NCI-H2171 treated with DMSO at 0.1 percent for 48 hours (cell line): ENCODE data around the gene RBBP9.
"Not testable (repeated sequence)": the region's sequence is repeated elsewhere in the genome, so short reads cannot be mapped to it uniquely, and the experiment has no call there.

Experiments
- DNase-seq: peaks from one replicate; lab custom pipeline; 2025; lab: John Stamatoyannopoulos, UW

RBBP9 gene

GRCh38 chr20:18496740-18497592 lies at the start of gene RBBP9:
Gene RBBP9 (minus strand): TSS chr20:18497225. CDS start chr20:18497167, 58 bp downstream.
- peak; percentile 92 for DNase-seq

GRCh38 chr20:18545566-18545965 lies 48.5 kb upstream of the RBBP9 start:
- no peak for DNase-seq

- no peak for DNase-seq
Measured at GRCh38 chr20:18543932-18544331, 46.9 kb upstream of the RBBP9 start.

- DNase-seq = no peak
Measured at GRCh38 chr20:18543216-18543615, 46.2 kb upstream of the RBBP9 start.

- DNase-seq = no peak
Measured at GRCh38 chr20:18541741-18542140, 44.7 kb upstream of the RBBP9 start.

GRCh38 chr20:18537651-18538050 lies 40.6 kb upstream of the RBBP9 start:
- no peak for DNase-seq

- DNase-seq = no peak
Measured at GRCh38 chr20:18533978-18534644, 37.1 kb upstream of the RBBP9 start.

- DNase-seq = no peak
Measured at GRCh38 chr20:18533491-18533890, 36.5 kb upstream of the RBBP9 start.

GRCh38 chr20:18532626-18533025 lies 35.6 kb upstream of the RBBP9 start:
- DNase-seq = no peak

GRCh38 chr20:18529041-18529440 lies 32.0 kb upstream of the RBBP9 start:
- DNase-seq = no peak

GRCh38 chr20:18527836-18528235 lies 30.8 kb upstream of the RBBP9 start:
- no peak for DNase-seq

- DNase-seq = no peak
Measured at GRCh38 chr20:18527339-18527738, 30.3 kb upstream of the RBBP9 start.

- not testable (repeated sequence) for DNase-seq
Measured at GRCh38 chr20:18526761-18527160, 29.7 kb upstream of the RBBP9 start.

GRCh38 chr20:18524646-18525045 lies 27.6 kb upstream of the RBBP9 start:
- DNase-seq = no peak

- DNase-seq = no peak
Measured at GRCh38 chr20:18523066-18523465, 26.0 kb upstream of the RBBP9 start.

- not testable (repeated sequence) for DNase-seq
Measured at GRCh38 chr20:18522066-18522465, 25.0 kb upstream of the RBBP9 start.

GRCh38 chr20:18515973-18516372 lies 18.9 kb upstream of the RBBP9 start:
- no peak for DNase-seq

GRCh38 chr20:18514127-18514526 lies 17.1 kb upstream of the RBBP9 start:
- DNase-seq = no peak

- no peak for DNase-seq
Measured at GRCh38 chr20:18513208-18513607, 16.2 kb upstream of the RBBP9 start.

GRCh38 chr20:18511571-18511970 lies 14.5 kb upstream of the RBBP9 start:
- no peak for DNase-seq

- peak; percentile 99 for DNase-seq
Measured at GRCh38 chr20:18507218-18508191, 10.5 kb upstream of the RBBP9 start, which contains the start of gene SEC23B. Gene SEC23B (plus strand): TSS chr20:18507940. CDS start chr20:18510836, 2,896 bp downstream.

GRCh38 chr20:18506744-18507143 lies 9.7 kb upstream of the RBBP9 start:
- no peak for DNase-seq
